Stimulated activated CD8-positive, alpha-beta memory T cell treated with anti-CD3 and anti-CD28 coated beads, Interleukin-4, amount 100 ng/mL, for 1 hour (primary cell): ENCODE measurements around the gene ACCSL.

Source experiments
- DNase-seq, 2 donors: peaks; one replicate each; pipeline ENCODE4 v3.0.0-alpha.2; 2020; ENCODE audit warnings: low read depth in 2 of 2, low spot score in 1 of 2

Gene ACCSL

DNA sequence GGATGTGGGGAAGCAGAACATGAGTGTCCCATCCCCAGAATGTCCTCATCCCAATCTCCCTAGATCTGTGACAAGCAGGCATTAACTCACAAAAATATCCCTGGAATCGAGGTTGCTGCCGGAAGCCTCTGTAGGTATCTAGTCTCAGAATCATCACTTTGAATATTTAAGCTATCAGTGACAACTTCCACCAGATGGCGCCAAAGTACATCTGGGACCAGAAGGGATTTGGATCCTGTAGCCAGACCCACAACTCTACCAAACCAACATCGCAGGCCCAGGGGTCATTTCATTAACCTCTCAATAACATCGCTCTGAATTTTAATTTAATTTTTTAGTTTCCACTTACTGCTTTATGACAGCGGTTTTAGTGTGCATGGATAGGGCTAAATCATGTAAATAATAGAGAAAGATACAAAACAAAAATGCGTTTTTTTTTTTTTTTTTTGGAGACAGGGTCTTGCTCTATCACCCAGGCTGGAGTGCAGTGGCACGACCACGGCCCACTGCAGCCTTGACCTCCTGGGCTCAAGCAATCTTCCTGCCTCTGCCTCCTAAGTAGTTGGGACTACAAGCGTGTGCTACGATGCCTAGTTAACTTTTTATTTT is 46.6 kb downstream of the ACCSL start:
- peak; percentile 53 to 63 for DNase-seq

DNA sequence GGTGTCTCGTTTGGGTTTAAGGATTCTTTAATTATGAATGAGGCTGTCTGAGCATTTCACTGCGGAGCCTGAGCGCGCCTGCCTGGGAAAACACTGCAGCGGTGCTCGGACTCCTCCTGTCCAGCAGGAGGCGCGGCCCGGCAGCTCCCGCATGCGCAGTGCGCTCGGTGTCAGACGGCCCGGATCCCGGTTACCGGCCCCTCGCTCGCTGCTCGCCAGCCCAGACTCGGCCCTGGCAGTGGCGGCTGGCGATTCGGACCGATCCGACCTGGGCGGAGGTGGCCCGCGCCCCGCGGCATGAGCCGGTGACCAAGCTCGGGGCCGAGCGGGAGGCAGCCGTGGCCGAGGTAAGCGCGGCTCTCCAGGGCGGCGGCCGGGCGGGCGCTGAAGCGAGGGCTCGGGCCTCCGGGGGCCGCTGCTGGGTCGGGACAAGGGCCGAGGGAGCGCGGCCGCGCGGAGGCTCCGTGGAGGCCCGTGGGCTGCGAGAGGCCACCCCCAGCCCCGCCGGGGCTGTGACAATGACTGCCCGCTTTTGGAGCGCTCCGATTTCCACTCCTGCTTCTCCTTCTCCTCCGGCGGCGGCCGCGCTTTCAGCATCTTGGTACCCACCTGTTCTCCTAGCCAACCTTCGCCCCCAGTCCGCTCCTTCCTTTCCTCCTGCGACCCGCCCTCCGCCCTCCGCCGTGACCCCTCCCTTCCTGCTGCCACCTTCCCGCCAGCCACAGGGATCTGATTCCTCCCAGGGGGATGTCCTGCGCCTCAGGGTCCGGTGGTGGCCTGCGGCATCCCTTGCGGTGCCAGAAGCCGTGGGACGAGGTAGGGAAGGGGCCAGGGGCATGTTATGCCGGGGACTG is 48.0 kb downstream of the ACCSL start, which contains the start of gene EXT2:
Gene EXT2 (plus strand): TSS at position 173 of the 854 bp plus-strand sequence. CDS start 12,035 bp downstream, outside the sequence.
- peak; percentile 66 to 76 for DNase-seq

DNA sequence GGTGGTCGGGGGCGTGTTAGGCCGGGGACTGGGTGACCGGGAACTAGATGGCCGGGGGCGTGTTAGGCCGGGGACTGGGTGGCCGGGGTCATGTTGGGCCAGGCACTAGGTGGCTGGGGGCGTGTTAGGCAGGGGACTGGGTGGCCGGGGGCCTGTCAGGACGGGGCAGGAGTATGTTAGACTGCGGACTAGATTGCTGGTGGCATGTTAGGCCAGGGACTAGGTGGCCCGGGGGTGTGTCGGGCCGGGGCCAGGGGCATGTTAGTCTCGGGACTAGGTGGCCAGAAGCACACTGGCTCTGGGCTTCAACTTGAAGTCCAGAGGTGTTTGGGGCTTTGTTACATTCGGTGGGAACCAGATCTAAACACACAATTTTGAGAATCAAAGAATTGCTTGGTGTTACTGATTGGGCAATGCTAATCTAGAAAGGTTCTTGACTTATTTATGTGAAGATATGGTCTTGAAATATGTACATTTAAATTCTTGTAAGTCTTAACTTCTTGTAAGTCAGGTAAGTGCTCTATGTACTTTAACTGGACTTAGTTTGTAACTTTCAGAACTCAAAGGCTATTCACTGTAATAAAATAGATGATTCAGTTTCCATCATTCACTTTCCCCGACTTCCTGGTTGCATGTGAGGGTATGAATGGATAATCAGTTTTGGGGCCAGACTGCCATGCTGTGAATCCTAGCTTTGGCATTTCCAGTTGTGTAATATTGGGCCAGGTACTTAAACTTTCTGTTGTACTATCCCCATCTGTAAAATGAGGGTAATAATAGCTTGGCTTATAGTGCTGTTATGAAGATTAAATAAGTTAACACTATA is 48.8 kb downstream of the ACCSL start:
- DNase-seq: no peak

DNA sequence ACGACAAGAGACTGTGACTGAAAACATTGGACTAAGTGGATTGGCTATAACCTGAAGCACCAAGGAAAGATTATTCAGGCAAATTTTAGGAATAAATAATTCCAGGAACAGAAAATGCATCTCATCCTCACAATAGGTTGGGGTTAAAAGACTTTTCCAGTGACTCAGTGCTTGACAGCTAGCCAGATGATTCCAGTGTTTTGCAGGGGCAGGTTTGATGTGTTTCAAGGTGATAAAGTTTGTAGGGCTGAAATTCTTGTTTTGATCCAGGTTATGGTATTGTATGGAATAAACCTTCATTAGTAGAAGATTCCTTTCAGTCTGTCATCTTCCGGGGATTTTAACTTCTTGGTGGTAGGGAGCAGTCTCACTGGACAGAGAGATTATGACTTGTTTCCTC is 50.0 kb downstream of the ACCSL start:
- no peak for DNase-seq

DNA sequence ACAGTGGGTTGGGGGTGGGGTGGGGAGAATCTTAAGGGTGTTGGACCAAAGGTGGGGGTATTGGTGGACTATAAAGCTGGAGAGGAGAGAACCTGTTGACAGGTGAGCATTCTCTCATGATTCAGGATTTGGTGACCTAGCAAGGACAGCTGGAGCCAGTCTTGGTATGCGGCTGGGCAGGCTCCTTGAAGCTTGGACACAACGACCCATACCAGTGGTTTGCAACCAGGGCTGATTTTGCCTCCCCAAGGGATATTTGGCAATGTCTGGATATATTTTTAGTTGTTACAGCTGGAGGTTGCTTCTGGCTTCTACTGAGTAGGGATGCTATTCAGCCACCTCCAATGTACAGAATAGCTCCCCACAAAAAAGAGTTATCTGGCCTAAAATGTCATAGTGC is 53.3 kb downstream of the ACCSL start:
- no peak for DNase-seq

DNA sequence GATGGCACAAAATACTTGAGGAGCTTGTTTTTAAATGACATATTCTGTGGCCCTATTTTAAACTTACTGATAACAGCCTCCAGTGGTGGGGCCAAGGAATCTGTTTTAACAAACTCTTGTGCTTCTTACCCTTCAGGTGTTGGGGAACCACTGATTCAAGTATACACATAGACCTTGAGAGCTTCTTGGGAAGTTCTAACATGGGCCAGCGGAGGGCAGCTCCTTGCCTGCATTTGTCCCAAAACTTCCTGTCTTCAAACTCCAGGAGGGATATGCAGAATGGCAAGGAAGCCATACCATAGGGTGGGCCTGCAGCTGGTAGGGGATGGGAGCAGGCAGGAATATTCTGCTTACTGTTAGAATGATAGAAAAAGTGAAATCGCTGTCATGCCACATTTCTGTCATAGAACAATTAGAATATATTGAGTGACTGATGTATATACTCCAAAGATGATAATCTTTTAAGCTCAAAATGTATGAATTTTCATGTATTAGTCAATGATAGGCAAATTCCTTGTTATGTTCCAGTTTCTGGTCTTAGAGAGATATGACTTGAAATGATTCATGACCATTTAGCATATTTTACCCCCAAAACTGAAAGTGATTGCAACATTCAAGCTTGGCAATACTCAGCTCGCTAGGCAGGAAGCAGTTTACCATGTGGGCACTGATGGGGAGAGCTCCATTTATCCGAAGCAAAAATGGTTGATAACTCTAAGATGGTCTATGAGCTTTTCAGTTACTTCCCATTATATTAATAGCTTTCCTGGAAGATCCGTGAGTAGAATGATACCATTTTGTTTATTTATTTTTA is 56.9 kb downstream of the ACCSL start:
- DNase-seq: no peak

DNA sequence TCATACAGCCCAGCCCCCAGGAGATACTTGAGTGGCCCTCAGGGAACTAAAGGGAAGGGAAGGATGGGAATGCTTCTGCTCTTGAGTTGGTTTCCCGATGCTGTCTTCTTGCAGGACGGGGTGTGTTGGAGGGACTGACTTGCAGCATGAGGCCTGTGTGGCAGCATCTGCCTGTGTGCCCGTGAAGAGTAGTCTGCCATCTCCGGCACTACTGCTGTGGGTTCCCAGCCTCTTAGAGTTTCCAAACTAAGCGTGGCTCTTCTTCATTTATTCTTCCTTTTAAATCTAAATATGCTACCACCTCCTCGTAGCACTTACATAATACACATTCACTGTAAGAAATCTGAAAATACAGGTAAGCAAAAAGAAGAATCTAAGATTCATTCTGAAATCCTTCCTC is 60.5 kb downstream of the ACCSL start:
- no peak for DNase-seq
